B cell (primary cell): ENCODE data around the gene ALDOA. TPM values are rescaled to one million over a fixed set of nuclear protein-coding genes. Genes with fewer than 3 reads are reported as not detected.

Experiments used
- ATAC-seq: fragments of 200-7000 bp; cut with Tn5 transposase; one replicate; pipeline ENCODE4 v1.10.0; 2021; ENCODE audit warnings: low read depth, mild to moderate bottlenecking, moderate number of reproducible peaks, moderate library complexity
- CTCF ChIA-PET: fragments of 350-600 bp; sonication (Branson Sonifier 250); formaldehyde crosslinking; loops from one replicate; lab custom pipeline; 2021; ENCODE audit warnings: antibody characterized with exemption, inconsistent platforms; lab: Charles Lee
- POLR2A ChIA-PET: fragments of 350-600 bp; sonication (Branson Sonifier 250); formaldehyde crosslinking; loops from one replicate; lab custom pipeline; 2021; ENCODE audit warnings: antibody characterized with exemption; lab: Charles Lee
- DNase-seq: peaks from one replicate; pipeline ENCODE4 v3.0.0; 2013
- H2AFZ ChIP-seq: 2 replicates; pipeline ENCODE4 v1.6.1; 2012; ENCODE audit warnings: mild to moderate bottlenecking, low read depth, low read length; ENCODE audit not compliant: insufficient read depth, poor library complexity, severe bottlenecking
- H3K27ac ChIP-seq, 2 donors: 1 replicate in 1 of 2; 2 replicates in 1 of 2; pipeline ENCODE4 v1.5.1; 2012 to 2013; ENCODE audit warnings: low read length in 2 of 2, mild to moderate bottlenecking in 2 of 2, moderate library complexity in 1 of 2
- H3K27me3 ChIP-seq, 4 experiments: fragments of 200-600 bp in 1 of 4; sonication (generic) in 1 of 4; replicated peaks in 1 of 4; 1 replicate in 2 of 4; 2 replicates in 2 of 4; pipeline versions ENCODE4 v1.6.1 to v1.7.0; 2013 to 2016; ENCODE audit warnings: low read length in 3 of 4, mild to moderate bottlenecking in 2 of 4, mixed read lengths in 1 of 4, moderate library complexity in 1 of 4; ENCODE audit not compliant: insufficient read depth in 4 of 4, control insufficient read depth in 3 of 4; ENCODE audit errors: control extremely low read depth in 1 of 4
- H3K36me3 ChIP-seq, 2 experiments: replicated peaks in 1 of 2; 1 replicate in 1 of 2; 2 replicates in 1 of 2; pipeline versions ENCODE4 v1.6.1 to v1.7.1; 2013; ENCODE audit warnings: low read length in 1 of 2; ENCODE audit not compliant: insufficient read depth in 2 of 2, control insufficient read depth in 1 of 2; ENCODE audit errors: control extremely low read depth in 1 of 2, extremely low read depth in 1 of 2
- H3K4me1 ChIP-seq, 2 donors: fragments of 200-600 bp in 1 of 2; sonication (generic) in 1 of 2; 1 replicate in 1 of 2; 2 replicates in 1 of 2; pipeline versions ENCODE4 v1.5.1 to v1.6.1; 2013 to 2017; ENCODE audit warnings: low read length in 2 of 2; ENCODE audit not compliant: control insufficient read depth in 2 of 2, insufficient read depth in 2 of 2
- H3K4me2 ChIP-seq: replicated peaks from 2 replicates; pipeline ENCODE3; 2012; ENCODE audit warnings: mild to moderate bottlenecking, low read depth, low read length; ENCODE audit not compliant: poor library complexity, severe bottlenecking
- H3K4me3 ChIP-seq, 5 experiments: fragments of 200-600 bp in 1 of 5; sonication (generic) in 1 of 5; 1 replicate in 3 of 5; 2 replicates in 2 of 5; pipeline versions ENCODE4 v1.5.1 to v1.7.0; 2011 to 2016; ENCODE audit warnings: low read length in 4 of 5, mild to moderate bottlenecking in 4 of 5, low read depth in 2 of 5, control low read depth in 1 of 5, moderate library complexity in 1 of 5; ENCODE audit not compliant: insufficient read depth in 1 of 5; ENCODE audit errors: control extremely low read depth in 1 of 5, extremely low read depth in 1 of 5
- H3K79me2 ChIP-seq: fragments of 200-600 bp; sonication (generic); one replicate; pipeline ENCODE4 v1.6.0; 2016; ENCODE audit warnings: low read length; ENCODE audit not compliant: control insufficient read depth, insufficient read depth
- H3K9ac ChIP-seq: fragments of 200-600 bp; sonication (generic); 2 replicates; pipeline ENCODE4 v1.6.1; 2017; ENCODE audit warnings: mild to moderate bottlenecking, low read length, moderate library complexity
- H3K9me3 ChIP-seq, 3 donors: one replicate each; pipeline versions ENCODE4 v1.6.1 to v1.7.1; 2013; ENCODE audit warnings: low read length in 2 of 3; ENCODE audit not compliant: control insufficient read depth in 2 of 3, insufficient read depth in 1 of 3; ENCODE audit errors: control extremely low read depth in 1 of 3
- H4K20me1 ChIP-seq: 2 replicates; pipeline ENCODE4 v1.6.0; 2012; ENCODE audit warnings: mild to moderate bottlenecking, low read length; ENCODE audit not compliant: insufficient read depth, control insufficient read depth, poor library complexity, severe bottlenecking
- H3K27ac Mint-ChIP-seq: one replicate; pipeline ENCODE4 v1.8.0; 2021; ENCODE audit warnings: mixed read lengths
- H3K27me3 Mint-ChIP-seq: one replicate; pipeline ENCODE4 v1.8.0; 2021; ENCODE audit warnings: mixed read lengths
- H3K4me1 Mint-ChIP-seq: one replicate; pipeline ENCODE4 v1.8.0; 2021; ENCODE audit warnings: mixed read lengths
- H3K4me3 Mint-ChIP-seq: one replicate; pipeline ENCODE4 v1.8.0; 2021; ENCODE audit warnings: mixed read lengths
- H3K9me3 Mint-ChIP-seq: one replicate; pipeline ENCODE4 v1.8.0; 2022; ENCODE audit warnings: mixed read lengths; ENCODE audit not compliant: insufficient read depth
- EZH2 ChIP-seq: IDR thresholded peaks from 2 replicates; pipeline ENCODE4 v1.6.1; 2012; ENCODE audit warnings: borderline replicate concordance, low read depth, mild to moderate bottlenecking, moderate library complexity, low read length; ENCODE audit not compliant: insufficient read depth, poor library complexity, severe bottlenecking
- WGBS: methylation state at CpG from one replicate; pipeline ENCODE4 v1.1.5; 2013; ENCODE audit warnings: missing lambda C conversion rate; ENCODE audit not compliant: insufficient coverage; 5-methylcytosine and 5-hydroxymethylcytosine counted together
- intact Hi-C: fragments of 100-400 bp; cut with micrococcal nuclease; formaldehyde crosslinking; loops from one replicate; pipeline ENCODE4 v1.10.0; 2022
- polyA plus RNA-seq: library from polyadenylated mRNA; depleted of rRNA; stranded (reverse); fragments of >200 nt; gene quantifications from 2 replicates; pipeline ENCODE4 v1.2.3, GENCODE V29; 2012
- total RNA-seq, 2 donors: library from RNA; stranded (reverse); fragments of 120-200 nt in 1 of 2; gene quantifications; 1 replicate in 1 of 2; 2 replicates in 1 of 2; pipeline versions ENCODE4 v1.2.3 to v1.2.4, GENCODE V29; 2013 to 2022
- TF ChIP-seq, protein P1 (sequence below): fragments of 200-600 bp; IDR thresholded peaks from one replicate; pipeline ENCODE4 v1.8.0; 2022; ENCODE audit warnings: antibody characterized with exemption, mild to moderate bottlenecking

ALDOA gene
- total and polyA plus RNA-seq, 2 donors (not counting 1 experiment from before 2014, with no cell fraction given): 329 to 343 TPM

DNA sequence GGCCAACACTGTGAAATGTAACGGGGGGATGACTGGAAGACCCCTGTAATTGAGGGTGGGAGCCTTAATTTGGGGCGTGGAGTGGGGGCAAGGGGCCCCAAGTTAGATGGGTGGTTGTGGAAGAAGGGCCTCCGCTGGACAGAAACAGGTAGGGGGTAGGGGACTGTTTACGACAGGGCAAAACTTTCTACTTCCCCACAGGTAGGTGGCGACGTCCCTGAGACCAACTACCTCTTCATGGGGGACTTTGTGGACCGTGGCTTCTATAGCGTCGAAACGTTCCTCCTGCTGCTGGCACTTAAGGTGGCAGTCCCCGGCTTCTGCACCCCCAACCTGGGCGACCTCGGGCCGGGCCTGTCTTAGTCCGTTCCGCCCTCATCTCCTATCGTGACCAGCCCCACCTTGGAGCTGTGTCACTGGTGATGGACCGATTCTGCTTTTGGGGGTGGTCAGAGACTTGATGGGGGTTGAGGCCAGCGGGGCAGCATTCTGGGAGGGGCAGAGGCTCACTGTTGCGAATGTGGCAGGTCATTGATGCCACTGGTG is 17.1 kb downstream of the ALDOA start:
- no peak overlapping the region for H3K9ac ChIP-seq
- DNase-seq (peak; percentile 10), ATAC-seq (no peak)
- no peaks in the 10 kb centered on the region for H3K27me3 ChIP-seq
- CTCF ChIA-PET: interaction anchor here (1.0 to 3.7 kb wide), 2 partner anchors 9 to 859 kb away, joined by 3 to 19 read pairs; partner anchors contain the start of gene TBX6
- intact Hi-C loops: no loop called here
- H3K4me2 ChIP-seq: no peak overlapping the region
- TF ChIP-seq EZH2: no peak
- TF ChIP-seq, protein P1, sequence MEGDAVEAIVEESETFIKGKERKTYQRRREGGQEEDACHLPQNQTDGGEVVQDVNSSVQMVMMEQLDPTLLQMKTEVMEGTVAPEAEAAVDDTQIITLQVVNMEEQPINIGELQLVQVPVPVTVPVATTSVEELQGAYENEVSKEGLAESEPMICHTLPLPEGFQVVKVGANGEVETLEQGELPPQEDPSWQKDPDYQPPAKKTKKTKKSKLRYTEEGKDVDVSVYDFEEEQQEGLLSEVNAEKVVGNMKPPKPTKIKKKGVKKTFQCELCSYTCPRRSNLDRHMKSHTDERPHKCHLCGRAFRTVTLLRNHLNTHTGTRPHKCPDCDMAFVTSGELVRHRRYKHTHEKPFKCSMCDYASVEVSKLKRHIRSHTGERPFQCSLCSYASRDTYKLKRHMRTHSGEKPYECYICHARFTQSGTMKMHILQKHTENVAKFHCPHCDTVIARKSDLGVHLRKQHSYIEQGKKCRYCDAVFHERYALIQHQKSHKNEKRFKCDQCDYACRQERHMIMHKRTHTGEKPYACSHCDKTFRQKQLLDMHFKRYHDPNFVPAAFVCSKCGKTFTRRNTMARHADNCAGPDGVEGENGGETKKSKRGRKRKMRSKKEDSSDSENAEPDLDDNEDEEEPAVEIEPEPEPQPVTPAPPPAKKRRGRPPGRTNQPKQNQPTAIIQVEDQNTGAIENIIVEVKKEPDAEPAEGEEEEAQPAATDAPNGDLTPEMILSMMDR: no peak
- no peak overlapping the region for H3K4me3 Mint-ChIP-seq
- peaks cover under 1 to 2% of the 10 kb centered on the region in 2 donors for H3K4me1 ChIP-seq
- H2AFZ ChIP-seq: no peak overlapping the region
- H3K27ac ChIP-seq: no peak overlapping the region
- H3K36me3 ChIP-seq: peaks cover 0 to 73% of the 10 kb centered on the region in 2 experiments
- H3K4me3 ChIP-seq: no peak overlapping the region
- peaks cover 19% of the 10 kb centered on the region for H3K79me2 ChIP-seq
- H3K27ac Mint-ChIP-seq: peak overlapping the region; percentile 20
- peaks cover 19% of the 10 kb centered on the region for H3K4me1 Mint-ChIP-seq
- no peaks in the 10 kb centered on the region for H3K9me3 ChIP-seq
- POLR2A ChIA-PET: interaction anchor here (1.5 kb wide), 1 partner anchor 9 kb away, joined by 6 read pairs; the partner anchor contains the start of gene TBX6
- H3K9me3 Mint-ChIP-seq: no peaks in the 10 kb centered on the region
- H4K20me1 ChIP-seq: peaks cover 37% of the 10 kb centered on the region
- H3K27me3 Mint-ChIP-seq: no peaks in the 10 kb centered on the region
- 93% methylated on average over 18 of the region's 20 CpGs for WGBS

DNA sequence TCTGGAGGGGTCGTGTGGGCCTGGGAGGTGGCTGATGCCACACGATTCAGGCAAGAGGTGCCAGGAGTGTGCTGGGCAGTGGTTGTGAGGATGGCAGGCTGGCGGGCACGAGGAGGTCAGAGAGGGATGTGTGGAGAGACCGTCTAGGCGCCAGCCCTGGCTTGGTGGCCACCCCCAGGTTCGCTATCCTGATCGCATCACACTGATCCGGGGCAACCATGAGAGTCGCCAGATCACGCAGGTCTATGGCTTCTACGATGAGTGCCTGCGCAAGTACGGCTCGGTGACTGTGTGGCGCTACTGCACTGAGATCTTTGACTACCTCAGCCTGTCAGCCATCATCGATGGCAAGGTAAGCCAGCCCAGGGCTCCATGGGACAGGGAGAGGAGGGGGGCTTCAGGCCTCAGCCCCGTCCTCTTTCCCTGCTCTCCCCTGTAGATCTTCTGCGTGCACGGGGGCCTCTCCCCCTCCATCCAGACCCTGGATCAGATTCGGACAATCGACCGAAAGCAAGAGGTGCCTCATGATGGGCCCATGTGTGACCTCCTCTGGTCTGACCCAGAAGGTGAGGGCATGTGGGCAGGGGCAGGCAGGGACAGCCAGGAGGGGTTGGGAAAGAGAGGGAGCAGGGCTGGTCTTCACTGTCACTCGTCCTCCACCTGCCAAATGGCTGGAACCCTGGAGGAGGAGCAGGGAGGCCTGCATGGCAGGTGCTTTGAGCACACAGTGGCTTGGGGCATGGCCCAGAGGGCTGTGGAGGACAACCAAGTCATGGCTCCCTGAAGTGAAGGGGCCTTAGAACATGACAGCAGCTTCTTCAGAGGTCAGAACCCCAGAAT is 17.9 kb downstream of the ALDOA start:
- intact Hi-C loops: no loop called here
- Histone ChIP-seq H3K36me3 (peaks cover 0 to 64% of the 10 kb centered on the region in 2 experiments), H3K4me2 (no peak overlapping the region), H4K20me1 (peaks cover 28% of the 10 kb centered on the region), H3K27ac (no peak overlapping the region), H3K4me1 (no peaks in the 10 kb centered on the region), H2AFZ (no peak overlapping the region), H3K9ac (no peak overlapping the region), H3K79me2 (peaks cover 12% of the 10 kb centered on the region), H3K9me3 (no peaks in the 10 kb centered on the region), H3K27me3 (no peaks in the 10 kb centered on the region), H3K4me3 (no peak overlapping the region)
- Mint-ChIP-seq H3K4me1 (peaks cover 11% of the 10 kb centered on the region), H3K4me3 (no peak overlapping the region), H3K9me3 (no peaks in the 10 kb centered on the region), H3K27ac (no peak overlapping the region), H3K27me3 (no peaks in the 10 kb centered on the region)
- ATAC-seq (no peak), DNase-seq (peak; percentile 8)
- ChIA-PET POLR2A (no interaction called here), CTCF (no interaction called here)
- TF ChIP-seq EZH2: no peak
- TF ChIP-seq, protein P1: no peak
- 95% methylated on average over 21 of the region's 24 CpGs for WGBS
